Effector memory CD4-positive, alpha-beta T cell (primary cell): Measurements from ENCODE around the gene AHRR.
A peak's percentile ranks its signal among the peaks of the same experiment; 100 is the strongest.

Experiments
- DNase-seq, 3 donors: peaks; one replicate each; pipeline ENCODE4 v3.0.0-alpha.2; 2020
- H3K27ac ChIP-seq: 2 replicates; pipeline ENCODE4 v1.7.0; 2013; ENCODE audit warnings: mild to moderate bottlenecking, low read length, moderate library complexity; ENCODE audit not compliant: insufficient read depth, poor library complexity, severe bottlenecking
- H3K27me3 ChIP-seq: replicated peaks from 2 replicates; pipeline ENCODE4 v1.7.0; 2013; ENCODE audit warnings: mild to moderate bottlenecking, low read length; ENCODE audit not compliant: insufficient read depth, control insufficient read depth, poor library complexity, severe bottlenecking
- H3K36me3 ChIP-seq: 2 replicates; pipeline ENCODE4 v1.7.0; 2013; ENCODE audit warnings: mild to moderate bottlenecking, low read length, moderate library complexity; ENCODE audit not compliant: control insufficient read depth, insufficient read depth
- H3K4me1 ChIP-seq: 2 replicates; pipeline ENCODE4 v1.7.0; 2013; ENCODE audit warnings: low read length, mild to moderate bottlenecking; ENCODE audit not compliant: control insufficient read depth, insufficient read depth, poor library complexity, severe bottlenecking
- H3K4me3 ChIP-seq: 2 replicates; pipeline ENCODE4 v1.7.0; 2013; ENCODE audit warnings: low read length, low read depth, mild to moderate bottlenecking; ENCODE audit not compliant: insufficient read depth, poor library complexity, severe bottlenecking
- H3K9me3 ChIP-seq: 2 replicates; pipeline ENCODE4 v1.7.0; 2013; ENCODE audit warnings: mild to moderate bottlenecking, low read length, moderate library complexity; ENCODE audit not compliant: control insufficient read depth

The AHRR gene

GRCh38 chr5:466661-467310 is 145.3 kb downstream of the AHRR start:
- no peak overlapping the region for H3K4me3 ChIP-seq
- DNase-seq, result no peak
- H3K4me1 ChIP-seq, result peaks cover 20% of the 10 kb centered on the region
- H3K36me3 ChIP-seq, result peaks cover 15% of the 10 kb centered on the region
- no peaks in the 10 kb centered on the region for H3K27me3 ChIP-seq
- no peaks in the 10 kb centered on the region for H3K9me3 ChIP-seq
- H3K27ac ChIP-seq, result no peak overlapping the region

- peaks cover 7% of the 10 kb centered on the region for H3K36me3 ChIP-seq
- no peak for DNase-seq
Observed at GRCh38 chr5:468401-468800, 146.9 kb downstream of the AHRR start.

GRCh38 chr5:469752-470483 is 148.4 kb downstream of the AHRR start:
- Histone ChIP-seq H3K4me3 (no peak overlapping the region), H3K36me3 (peaks cover 7% of the 10 kb centered on the region), H3K27ac (no peak overlapping the region), H3K9me3 (no peaks in the 10 kb centered on the region), H3K4me1 (peaks cover 24% of the 10 kb centered on the region), H3K27me3 (no peaks in the 10 kb centered on the region)
- no peak for DNase-seq

More at GRCh38 chr5:468401-468800, 146.9 kb downstream of the AHRR start:
- H3K4me1 ChIP-seq, result peaks cover 28% of the 10 kb centered on the region
- no peaks in the 10 kb centered on the region for H3K9me3 ChIP-seq
- H3K27ac ChIP-seq, result no peak overlapping the region
- H3K27me3 ChIP-seq, result no peaks in the 10 kb centered on the region
- H3K4me3 ChIP-seq, result no peak overlapping the region

GRCh38 chr5:470961-471749 is 149.6 kb downstream of the AHRR start:
- H3K4me1 ChIP-seq, result peaks cover 28% of the 10 kb centered on the region
- no peaks in the 10 kb centered on the region for H3K9me3 ChIP-seq
- H3K4me3 ChIP-seq, result no peak overlapping the region
- no peak for DNase-seq
- no peaks in the 10 kb centered on the region for H3K27me3 ChIP-seq
- no peak overlapping the region for H3K27ac ChIP-seq
- no peaks in the 10 kb centered on the region for H3K36me3 ChIP-seq

- H3K4me1 ChIP-seq, result peaks cover 28% of the 10 kb centered on the region
- no peaks in the 10 kb centered on the region for H3K36me3 ChIP-seq
- peak overlapping the region; percentile 75 for H3K27ac ChIP-seq
- peak overlapping the region; percentile 73 for H3K4me3 ChIP-seq
- no peaks in the 10 kb centered on the region for H3K27me3 ChIP-seq
- H3K9me3 ChIP-seq, result no peaks in the 10 kb centered on the region
- no peak for DNase-seq
Observed at GRCh38 chr5:471750-472058, 150.2 kb downstream of the AHRR start.

GRCh38 chr5:472076-472655 is 150.7 kb downstream of the AHRR start:
- no peak for DNase-seq
- no peaks in the 10 kb centered on the region for H3K9me3 ChIP-seq
- H3K27ac ChIP-seq, result peak overlapping the region; percentile 75
- no peaks in the 10 kb centered on the region for H3K36me3 ChIP-seq
- H3K4me3 ChIP-seq, result peak overlapping the region; percentile 73
- no peaks in the 10 kb centered on the region for H3K27me3 ChIP-seq
- peaks cover 28% of the 10 kb centered on the region for H3K4me1 ChIP-seq

- Histone ChIP-seq H3K4me3 (peak overlapping the region; percentile 92), H3K27me3 (no peaks in the 10 kb centered on the region), H3K27ac (peak overlapping the region; percentile 75), H3K4me1 (peaks cover 28% of the 10 kb centered on the region), H3K36me3 (no peaks in the 10 kb centered on the region), H3K9me3 (no peaks in the 10 kb centered on the region)
- peak; percentile 79 to 90 (median 81) for DNase-seq
Observed at GRCh38 chr5:472656-473550, 151.4 kb downstream of the AHRR start.

GRCh38 chr5:473551-474192 is 152.2 kb downstream of the AHRR start:
- peak in 1 of 3 donors; percentile 9 for DNase-seq
- Histone ChIP-seq H3K36me3 (no peaks in the 10 kb centered on the region), H3K27me3 (no peaks in the 10 kb centered on the region), H3K27ac (peak overlapping the region; percentile 58), H3K4me3 (peak overlapping the region; percentile 92), H3K4me1 (peaks cover 28% of the 10 kb centered on the region), H3K9me3 (no peaks in the 10 kb centered on the region)
